Osteoblast (primary cell): Measurements from ENCODE around the gene DTNB. TPM values are rescaled to one million over a fixed set of nuclear protein-coding genes. Genes with fewer than 3 reads are reported as not detected.

Experiments
- DNase-seq: peaks from one replicate; pipeline ENCODE4 v3.0.0; 2011; ENCODE audit warnings: low spot score, mixed read lengths; ENCODE audit not compliant: insufficient read length; ENCODE audit errors: missing footprints
- H2AFZ ChIP-seq: 2 replicates; pipeline ENCODE4 v1.6.0; 2011; ENCODE audit warnings: mild to moderate bottlenecking, low read length
- H3K27ac ChIP-seq: 2 replicates; pipeline ENCODE4 v1.5.1; 2011; ENCODE audit warnings: mild to moderate bottlenecking, low read depth, low read length, moderate library complexity
- H3K27me3 ChIP-seq: 2 replicates; pipeline ENCODE4 v1.6.0; 2012; ENCODE audit warnings: mild to moderate bottlenecking, control low read depth, inconsistent platforms, low read length, moderate library complexity; ENCODE audit not compliant: insufficient read depth
- H3K36me3 ChIP-seq: 2 replicates; pipeline ENCODE4 v1.5.1; 2011; ENCODE audit warnings: mild to moderate bottlenecking, low read length, control low read depth, moderate library complexity; ENCODE audit not compliant: insufficient read depth
- H3K4me1 ChIP-seq: 2 replicates; pipeline ENCODE4 v1.5.1; 2011; ENCODE audit warnings: mild to moderate bottlenecking, low read length, control low read depth, moderate library complexity; ENCODE audit not compliant: insufficient read depth
- H3K4me2 ChIP-seq: 2 replicates; pipeline ENCODE4 v1.6.0; 2011; ENCODE audit warnings: mild to moderate bottlenecking, low read length; ENCODE audit not compliant: insufficient read depth
- H3K4me3 ChIP-seq: fragments of 200-600 bp; sonication (generic); 3 replicates; pipeline ENCODE4 v1.5.1; 2012; ENCODE audit warnings: mild to moderate bottlenecking, low read length, inconsistent platforms; ENCODE audit not compliant: insufficient read depth
- H3K79me2 ChIP-seq: 2 replicates; pipeline ENCODE4 v1.6.0; 2012; ENCODE audit warnings: mild to moderate bottlenecking, low read length, control low read depth, inconsistent platforms; ENCODE audit not compliant: insufficient read depth
- H3K9me3 ChIP-seq: 2 replicates; pipeline ENCODE4 v1.5.1; 2011; ENCODE audit warnings: low read depth, low read length, control low read depth
- H4K20me1 ChIP-seq: 2 replicates; pipeline ENCODE4 v1.6.0; 2012; ENCODE audit warnings: mild to moderate bottlenecking, low read length, control low read depth; ENCODE audit not compliant: insufficient read depth
- CTCF ChIP-seq: IDR thresholded peaks from 2 replicates; pipeline ENCODE4 v1.5.1; 2011; ENCODE audit warnings: mild to moderate bottlenecking, low read depth, low read length, moderate library complexity; ENCODE audit errors: extremely low read depth
- total RNA-seq: library from RNA; depleted of rRNA; stranded (reverse); fragments of >200 nt; gene quantifications from 2 replicates; pipeline ENCODE4 v1.2.3, GENCODE V29; 2012

The DTNB gene
- total RNA-seq, 1 donor = 9.8 TPM

- Histone ChIP-seq H3K9me3 (no peaks in the 10 kb centered on the region), H3K4me3 (no peak overlapping the region), H3K36me3 (no peaks in the 10 kb centered on the region), H3K27me3 (no peaks in the 10 kb centered on the region), H4K20me1 (no peaks in the 10 kb centered on the region), H3K4me1 (no peaks in the 10 kb centered on the region), H3K4me2 (no peak overlapping the region), H3K79me2 (no peaks in the 10 kb centered on the region), H2AFZ (no peak overlapping the region), H3K27ac (no peak overlapping the region)
- no peak for DNase-seq
- no peak for TF ChIP-seq CTCF
Measured at GRCh38 chr2:25598332-25598731, 75.0 kb downstream of the DTNB start.

- Histone ChIP-seq H3K4me2 (no peak overlapping the region), H3K79me2 (no peaks in the 10 kb centered on the region), H3K36me3 (no peaks in the 10 kb centered on the region), H3K27ac (no peak overlapping the region), H2AFZ (no peak overlapping the region), H4K20me1 (no peaks in the 10 kb centered on the region), H3K4me3 (no peak overlapping the region), H3K9me3 (no peaks in the 10 kb centered on the region), H3K27me3 (no peaks in the 10 kb centered on the region), H3K4me1 (no peaks in the 10 kb centered on the region)
- TF ChIP-seq CTCF = no peak
- DNase-seq = no peak
Measured at GRCh38 chr2:25597881-25598280, 75.5 kb downstream of the DTNB start.

GRCh38 chr2:25596516-25597244 lies 76.7 kb downstream of the DTNB start:
- no peaks in the 10 kb centered on the region for H3K27me3 ChIP-seq
- no peak overlapping the region for H3K27ac ChIP-seq
- no peaks in the 10 kb centered on the region for H3K9me3 ChIP-seq
- no peaks in the 10 kb centered on the region for H3K79me2 ChIP-seq
- H3K4me3 ChIP-seq = no peak overlapping the region
- no peak overlapping the region for H2AFZ ChIP-seq
- no peaks in the 10 kb centered on the region for H3K36me3 ChIP-seq
- no peak for DNase-seq
- H3K4me1 ChIP-seq = no peaks in the 10 kb centered on the region
- no peak overlapping the region for H3K4me2 ChIP-seq
- H4K20me1 ChIP-seq = no peaks in the 10 kb centered on the region
- no peak for TF ChIP-seq CTCF

- Histone ChIP-seq H4K20me1 (no peaks in the 10 kb centered on the region), H3K4me3 (no peak overlapping the region), H3K36me3 (no peaks in the 10 kb centered on the region), H3K4me1 (no peaks in the 10 kb centered on the region), H2AFZ (no peak overlapping the region), H3K4me2 (no peak overlapping the region), H3K79me2 (no peaks in the 10 kb centered on the region), H3K9me3 (no peaks in the 10 kb centered on the region), H3K27me3 (no peaks in the 10 kb centered on the region), H3K27ac (no peak overlapping the region)
- no peak for TF ChIP-seq CTCF
- no peak for DNase-seq
Measured at GRCh38 chr2:25595393-25595792, 78.0 kb downstream of the DTNB start.
